Pancreas (tissue), 10 donors: ENCODE measurements around the gene POFUT2. TPM values are rescaled to one million over a fixed set of nuclear protein-coding genes. Genes with fewer than 3 reads are reported as not detected.

Experiments
- ATAC-seq, 4 donors: fragments of 200-7000 bp; cut with Tn5 transposase; one replicate each; pipeline versions ENCODE4 v1.8.0 to v1.9.1; 2020; ENCODE audit warnings: mild to moderate bottlenecking in 4 of 4, moderate library complexity in 4 of 4
- DNase-seq, 6 donors: peaks; one replicate each; pipeline ENCODE4 v3.0.0-alpha.2; 2020
- FAIRE-seq: peaks from 2 replicates; lab custom pipeline; 2012; peaks lifted over from hg19 to GRCh38; lab: Jason Lieb, UNC
- H3K27ac ChIP-seq, 4 donors: fragments of 200-600 bp; sonication (generic); 1 replicate in 3 of 4; 2 replicates in 1 of 4; pipeline versions ENCODE4 v1.5.0 to v1.8.0; 2020
- H3K27me3 ChIP-seq, 4 donors: fragments of 200-600 bp; one replicate each; pipeline ENCODE4 v1.8.0; 2021
- H3K36me3 ChIP-seq, 3 donors: fragments of 200-600 bp; sonication (generic) in 1 of 3; one replicate each; pipeline versions ENCODE4 v1.5.0 to v1.8.0; 2020 to 2021
- H3K4me1 ChIP-seq, 3 donors: fragments of 200-600 bp; one replicate each; pipeline ENCODE4 v1.8.0; 2021
- H3K4me3 ChIP-seq, 4 donors: fragments of 200-600 bp; sonication (generic) in 2 of 4; one replicate each; pipeline versions ENCODE4 v1.5.0 to v1.8.0; 2020 to 2021
- H3K9me3 ChIP-seq, 4 donors: fragments of 200-600 bp; one replicate each; pipeline ENCODE4 v1.8.0; 2021
- WGBS, 2 donors: extraction: QIAGEN DNeasy Blood & Tissue Kit; methylation state at CpG; one replicate each; pipeline ENCODE4 v1.1.7; 2013; 5-methylcytosine and 5-hydroxymethylcytosine counted together
- intact Hi-C, 3 donors: fragments of 100-400 bp; cut with DNase I; formaldehyde crosslinking; loops; one replicate each; pipeline versions ENCODE4 v1.11.1 to v1.14.2; 2022
- polyA plus RNA-seq, 2 donors: library from polyadenylated mRNA; stranded (reverse); fragments of 200-250 nt; gene quantifications; one replicate each; pipeline ENCODE4 v1.2.3, GENCODE V29; 2013
- total RNA-seq, 6 donors: library from RNA; stranded (reverse); fragmentation: NEBNext Ultra II Directional in 4 of 6; extraction: Animal tissue kit (Norgen Biotek cat#: 25700) in 4 of 6; gene quantifications; one replicate each; pipeline versions ENCODE4 v1.2.1 to v1.2.4, GENCODE V29; 2021 to 2023
- TF ChIP-seq, protein P1 (sequence below), 4 donors: fragments of 200-600 bp; sonication (generic) in 3 of 4; IDR thresholded peaks; one replicate each; pipeline versions ENCODE4 v1.5.0 to v1.8.0; 2021; ENCODE audit warnings: antibody characterized with exemption in 4 of 4
- donor health status: healthy with polysubstance abuse.
- donor health status: DM: no; HTN: no; CAD: no; lungs with moderate emphysema.
- donor health status: DM: no; HTN: no; CAD: no.
- donor health status: control.
- donor health status: control.
- donor health status: Bipolar disorder and iron deficiency.
- donor health status: DM: yes; HTN: yes; CAD: no.
- donor health status: DM: no; HTN: no; CAD: no.
- donor health status: DM: no; HTN: no; CAD: no.
- donor health status: DM: yes; HTN: yes; CAD: no.

The POFUT2 gene
- total and polyA plus RNA-seq, 8 donors: 10.1 to 46.9 (median 16.3) TPM

GRCh38 chr21:45234127-45234526 is 53.6 kb downstream of the POFUT2 start:
- intact Hi-C loops: no loop called here
- WGBS, 2 donors: 76 to 80% methylated on average over 28 of the region's 28 CpGs
- peaks cover 0 to 4% (median 0%) of the 10 kb centered on the region in 4 donors for H3K27me3 ChIP-seq
- FAIRE-seq (no peak), DNase-seq (no peak), ATAC-seq (no peak)
- no peak overlapping the region for H3K27ac ChIP-seq
- no peaks in the 10 kb centered on the region for H3K9me3 ChIP-seq
- H3K4me3 ChIP-seq: no peak overlapping the region
- H3K4me1 ChIP-seq: no peaks in the 10 kb centered on the region
- no peaks in the 10 kb centered on the region for H3K36me3 ChIP-seq
- TF ChIP-seq, protein P1, sequence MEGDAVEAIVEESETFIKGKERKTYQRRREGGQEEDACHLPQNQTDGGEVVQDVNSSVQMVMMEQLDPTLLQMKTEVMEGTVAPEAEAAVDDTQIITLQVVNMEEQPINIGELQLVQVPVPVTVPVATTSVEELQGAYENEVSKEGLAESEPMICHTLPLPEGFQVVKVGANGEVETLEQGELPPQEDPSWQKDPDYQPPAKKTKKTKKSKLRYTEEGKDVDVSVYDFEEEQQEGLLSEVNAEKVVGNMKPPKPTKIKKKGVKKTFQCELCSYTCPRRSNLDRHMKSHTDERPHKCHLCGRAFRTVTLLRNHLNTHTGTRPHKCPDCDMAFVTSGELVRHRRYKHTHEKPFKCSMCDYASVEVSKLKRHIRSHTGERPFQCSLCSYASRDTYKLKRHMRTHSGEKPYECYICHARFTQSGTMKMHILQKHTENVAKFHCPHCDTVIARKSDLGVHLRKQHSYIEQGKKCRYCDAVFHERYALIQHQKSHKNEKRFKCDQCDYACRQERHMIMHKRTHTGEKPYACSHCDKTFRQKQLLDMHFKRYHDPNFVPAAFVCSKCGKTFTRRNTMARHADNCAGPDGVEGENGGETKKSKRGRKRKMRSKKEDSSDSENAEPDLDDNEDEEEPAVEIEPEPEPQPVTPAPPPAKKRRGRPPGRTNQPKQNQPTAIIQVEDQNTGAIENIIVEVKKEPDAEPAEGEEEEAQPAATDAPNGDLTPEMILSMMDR (IDR thresholded peaks at IDR 0.05): no peak

DNA sequence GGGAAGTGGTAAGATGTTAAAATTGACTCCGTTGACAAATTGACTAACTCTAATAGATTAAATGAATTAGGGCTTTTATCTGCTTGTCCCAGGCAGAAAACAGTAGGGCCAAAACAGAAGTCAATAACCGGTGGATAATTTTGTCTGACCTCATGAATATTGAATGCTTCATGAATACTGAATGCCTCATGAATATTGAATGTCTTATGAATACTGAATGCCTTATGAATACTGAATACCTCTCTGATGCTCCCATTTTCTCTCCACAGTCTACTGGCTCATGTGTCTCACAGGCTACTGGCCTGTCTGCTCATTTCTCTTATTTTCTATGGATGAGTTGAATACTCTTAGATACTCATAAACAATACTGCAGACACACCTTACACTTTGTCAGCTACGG is 56.0 kb downstream of the POFUT2 start:
- Histone ChIP-seq H3K4me1 (no peaks in the 10 kb centered on the region), H3K4me3 (no peak overlapping the region), H3K27me3 (peaks cover 0 to 7% (median 0%) of the 10 kb centered on the region in 4 donors), H3K27ac (no peak overlapping the region), H3K36me3 (no peaks in the 10 kb centered on the region), H3K9me3 (no peaks in the 10 kb centered on the region)
- TF ChIP-seq, protein P1 (IDR thresholded peaks at IDR 0.05): no peak
- ATAC-seq: no peak
- no peak for DNase-seq
- intact Hi-C loops: no loop called here
- no peak for FAIRE-seq
- WGBS, 2 donors: 44 to 47% methylated on average over 3 of the region's 3 CpGs

GRCh38 chr21:45228656-45229240 is 58.9 kb downstream of the POFUT2 start:
- ATAC-seq: no peak
- no peak overlapping the region for H3K4me3 ChIP-seq
- TF ChIP-seq, protein P1 (IDR thresholded peaks at IDR 0.05): no peak
- no peak for DNase-seq
- no peaks in the 10 kb centered on the region for H3K9me3 ChIP-seq
- 74 to 80% methylated on average over 3 of the region's 3 CpGs for WGBS, 2 donors
- H3K27me3 ChIP-seq: peaks cover 0 to 7% (median 0%) of the 10 kb centered on the region in 4 donors
- no peak overlapping the region for H3K27ac ChIP-seq
- no peaks in the 10 kb centered on the region for H3K4me1 ChIP-seq
- intact Hi-C loops: no loop called here
- no peaks in the 10 kb centered on the region for H3K36me3 ChIP-seq
- FAIRE-seq: no peak

- Histone ChIP-seq H3K36me3 (no peaks in the 10 kb centered on the region), H3K4me1 (no peaks in the 10 kb centered on the region), H3K9me3 (no peaks in the 10 kb centered on the region), H3K27ac (no peak overlapping the region), H3K27me3 (peaks cover 0 to 7% (median 0%) of the 10 kb centered on the region in 4 donors), H3K4me3 (no peak overlapping the region)
- ATAC-seq: peak in 2 of 4 donors; percentile 47 to 65
- no peak for DNase-seq
- TF ChIP-seq, protein P1 (IDR thresholded peaks at IDR 0.05): no peak
- WGBS, 2 donors: 42 to 57% methylated on average over 6 of the region's 6 CpGs
- intact Hi-C loops: no loop called here
- no peak for FAIRE-seq
These were observed 59.5 kb downstream of the POFUT2 start for GRCh38 chr21:45228171-45228641.

DNA sequence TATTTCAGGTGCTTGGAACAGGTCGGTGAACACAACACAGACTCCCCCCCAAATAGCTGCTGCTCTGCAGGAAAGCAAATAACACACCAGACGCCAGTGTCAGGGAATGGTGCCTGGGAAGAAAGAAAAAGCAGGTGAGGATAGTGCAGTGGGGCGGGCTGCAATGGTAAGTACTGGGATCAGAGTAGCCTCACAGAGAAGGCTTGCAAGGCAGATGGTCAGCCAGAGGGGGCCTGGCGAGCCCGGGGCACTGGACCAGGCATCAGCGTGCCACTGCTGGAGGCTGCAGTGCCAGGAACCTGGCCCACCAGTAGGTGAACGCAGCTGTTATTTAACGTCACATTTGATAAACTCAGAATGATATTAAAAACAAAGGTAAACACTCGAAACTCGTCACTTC is 60.0 kb downstream of the POFUT2 start:
- FAIRE-seq (no peak), DNase-seq (no peak), ATAC-seq (no peak)
- TF ChIP-seq, protein P1 (IDR thresholded peaks at IDR 0.05): no peak
- no peaks in the 10 kb centered on the region for H3K4me1 ChIP-seq
- H3K27ac ChIP-seq: no peak overlapping the region
- H3K36me3 ChIP-seq: no peaks in the 10 kb centered on the region
- 48 to 61% methylated on average over 10 of the region's 10 CpGs for WGBS, 2 donors
- intact Hi-C loops: no loop called here
- H3K9me3 ChIP-seq: no peaks in the 10 kb centered on the region
- H3K4me3 ChIP-seq: no peak overlapping the region
- H3K27me3 ChIP-seq: peaks cover 0 to 7% (median 0%) of the 10 kb centered on the region in 4 donors
